Right lobe of liver (tissue), 4 donors: ENCODE measurements around the gene RAB33A.

Source experiments
- CTCF ChIP-seq, 4 donors: fragments of 200-600 bp in 3 of 4; fragments of 450-650 bp in 1 of 4; IDR thresholded peaks; one replicate each; pipeline versions ENCODE4 v1.5.1 to v1.8.0; 2016 to 2022; ENCODE audit warnings: antibody characterized with exemption in 4 of 4, mild to moderate bottlenecking in 2 of 4
- POLR2A ChIP-seq: fragments of 450-650 bp; IDR thresholded peaks from one replicate; pipeline ENCODE4 v1.6.1; 2017; ENCODE audit warnings: antibody characterized with exemption, mild to moderate bottlenecking
- donor health status: DM: no; HTN: no; CAD: no.
- donor health status: DM: no; HTN: no; CAD: no.
- donor health status: DM: no; HTN: yes; CAD: no.

- TF ChIP-seq CTCF (IDR thresholded peaks at IDR 0.05) (no peak), POLR2A (no peak)
These were observed 16.2 kb upstream of the RAB33A start for GRCh38 chrX:130155564-130155963.
